ENCODE results near the gene RRP15.

DNA sequence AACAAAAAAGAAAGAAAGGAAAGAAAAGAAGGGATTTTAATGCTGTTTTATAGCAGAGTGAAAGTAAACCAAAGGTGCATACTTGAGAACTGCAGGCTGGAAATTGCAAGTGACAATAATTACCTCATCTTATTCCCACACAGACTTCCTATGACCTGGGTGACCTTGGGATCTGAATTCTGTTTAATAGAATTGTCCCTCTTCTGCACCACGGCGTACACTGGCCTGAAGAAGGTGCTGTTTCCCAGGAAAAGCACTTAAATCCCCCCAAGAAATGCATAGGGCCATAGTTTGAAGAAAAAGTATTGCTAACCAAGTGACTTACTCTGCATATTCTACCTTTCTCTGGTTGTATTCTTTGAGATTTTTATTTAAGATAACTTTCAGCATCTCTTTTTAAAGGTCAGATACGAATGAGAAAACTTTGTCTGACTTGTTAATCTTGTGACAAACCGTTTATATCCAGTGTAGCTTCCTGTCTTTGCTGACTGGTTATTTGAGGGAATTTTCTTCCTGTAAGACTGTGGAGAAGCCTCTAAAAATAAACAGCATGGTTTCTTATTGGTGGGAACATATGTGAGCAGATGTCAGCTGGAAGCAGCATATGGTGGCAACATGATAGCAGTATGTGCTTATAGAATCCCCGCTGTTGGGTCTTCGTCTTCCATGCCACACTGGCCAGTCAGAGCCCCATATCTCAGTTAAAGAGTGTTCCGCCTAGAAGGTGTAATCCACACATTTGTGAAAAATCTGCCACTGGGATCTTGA lies 76.4 kb downstream of the RRP15 start:
- TF ChIP-seq, protein P1, sequence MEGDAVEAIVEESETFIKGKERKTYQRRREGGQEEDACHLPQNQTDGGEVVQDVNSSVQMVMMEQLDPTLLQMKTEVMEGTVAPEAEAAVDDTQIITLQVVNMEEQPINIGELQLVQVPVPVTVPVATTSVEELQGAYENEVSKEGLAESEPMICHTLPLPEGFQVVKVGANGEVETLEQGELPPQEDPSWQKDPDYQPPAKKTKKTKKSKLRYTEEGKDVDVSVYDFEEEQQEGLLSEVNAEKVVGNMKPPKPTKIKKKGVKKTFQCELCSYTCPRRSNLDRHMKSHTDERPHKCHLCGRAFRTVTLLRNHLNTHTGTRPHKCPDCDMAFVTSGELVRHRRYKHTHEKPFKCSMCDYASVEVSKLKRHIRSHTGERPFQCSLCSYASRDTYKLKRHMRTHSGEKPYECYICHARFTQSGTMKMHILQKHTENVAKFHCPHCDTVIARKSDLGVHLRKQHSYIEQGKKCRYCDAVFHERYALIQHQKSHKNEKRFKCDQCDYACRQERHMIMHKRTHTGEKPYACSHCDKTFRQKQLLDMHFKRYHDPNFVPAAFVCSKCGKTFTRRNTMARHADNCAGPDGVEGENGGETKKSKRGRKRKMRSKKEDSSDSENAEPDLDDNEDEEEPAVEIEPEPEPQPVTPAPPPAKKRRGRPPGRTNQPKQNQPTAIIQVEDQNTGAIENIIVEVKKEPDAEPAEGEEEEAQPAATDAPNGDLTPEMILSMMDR (IDR thresholded peaks at IDR 0.05): peak; percentile 86
- no peak for TF ChIP-seq SIN3A (IDR thresholded peaks at IDR 0.05; ENCODE audit: borderline replicate concordance, insufficient read depth, low read depth, low read length)
- TF ChIP-seq POLR2AphosphoS5 (IDR thresholded peaks at IDR 0.05; ENCODE audit: low read depth, low read length): no peak

All from Panc1 (cell line).